GM12801 (cell line): ENCODE data around the gene ABI3BP.

Experiments used
- CTCF ChIP-seq: IDR thresholded peaks from one replicate; pipeline ENCODE4 v1.5.1; 2011; ENCODE audit warnings: control low read depth; ENCODE audit not compliant: insufficient read length; ENCODE audit errors: extremely low read depth

Gene ABI3BP

GRCh38 chr3:100717063-100717462, 276.2 kb downstream of the ABI3BP start:
- no peak for TF ChIP-seq CTCF

- TF ChIP-seq CTCF, result no peak
Observed at GRCh38 chr3:100715176-100715575, 278.0 kb downstream of the ABI3BP start.

GRCh38 chr3:100710261-100710968, 282.8 kb downstream of the ABI3BP start:
- TF ChIP-seq CTCF, result no peak

GRCh38 chr3:100709842-100710260, 283.4 kb downstream of the ABI3BP start:
- no peak for TF ChIP-seq CTCF

- TF ChIP-seq CTCF, result no peak
Observed at GRCh38 chr3:100708989-100709841, 284.0 kb downstream of the ABI3BP start, which contains the start of gene TFG. TFG (plus strand) TSS chr3:100709494; CDS start chr3:100713686, 4,192 bp downstream.

DNA sequence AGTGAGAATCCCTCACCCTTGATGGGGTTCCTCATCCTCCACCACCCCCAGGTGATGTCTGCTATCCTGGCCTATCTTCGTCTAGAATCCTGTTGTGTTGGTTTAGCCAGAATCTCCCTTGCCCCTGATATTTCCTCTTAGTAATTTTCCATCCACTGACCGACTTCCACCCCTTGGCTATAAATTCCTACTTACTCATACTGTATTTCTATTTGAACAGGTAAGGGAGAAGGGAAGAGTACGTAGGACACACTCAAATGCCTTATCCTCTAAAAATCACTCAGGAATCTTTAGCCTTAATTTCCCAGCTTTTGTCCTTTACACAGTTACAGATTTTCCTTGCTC, 284.6 kb downstream of the ABI3BP start:
- TF ChIP-seq CTCF, result no peak

- TF ChIP-seq CTCF, result no peak
Observed at GRCh38 chr3:100706365-100706764, 286.9 kb downstream of the ABI3BP start.
